ENCODE measurements around the gene TBL1X.

Gene TBL1X

DNA sequence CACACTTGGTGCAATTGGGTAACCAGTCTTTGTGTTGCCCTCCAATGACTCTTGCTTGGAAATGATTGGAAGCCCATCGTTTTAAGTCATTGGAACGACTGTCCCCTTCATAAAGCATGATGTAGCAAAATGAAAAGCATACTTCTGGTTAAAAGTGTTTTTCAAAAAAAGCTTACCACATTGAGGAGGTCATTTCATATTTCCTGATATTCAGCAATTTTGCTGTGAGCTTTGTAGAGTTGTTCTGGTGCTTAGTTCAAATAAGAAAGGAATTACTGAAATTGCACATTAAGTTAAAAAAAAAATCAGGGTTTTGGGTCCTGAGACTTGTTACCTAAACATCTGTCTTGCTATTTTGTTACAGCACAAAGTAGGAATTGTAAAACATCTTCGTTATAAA is 51.8 kb downstream of the TBL1X start:
- Histone ChIP-seq H3K36me3 (no peaks in the 10 kb centered on the region), H3K9me3 (no peaks in the 10 kb centered on the region), H3K27ac (no peak overlapping the region), H3K27me3 (no peaks in the 10 kb centered on the region), H3K4me3 (ENCODE audit: low read depth in 1 of 2, low read length in 1 of 2) (no peak overlapping the region), H3K4me1 (ENCODE audit: control insufficient read depth in 1 of 2, insufficient read depth in 1 of 2, low read depth in 1 of 2, low read length in 1 of 2) (peaks cover 19 to 30% of the 10 kb centered on the region in 2 experiments)
- TF ChIP-seq CTCF (IDR thresholded peaks at IDR 0.05), result no peak

DNA sequence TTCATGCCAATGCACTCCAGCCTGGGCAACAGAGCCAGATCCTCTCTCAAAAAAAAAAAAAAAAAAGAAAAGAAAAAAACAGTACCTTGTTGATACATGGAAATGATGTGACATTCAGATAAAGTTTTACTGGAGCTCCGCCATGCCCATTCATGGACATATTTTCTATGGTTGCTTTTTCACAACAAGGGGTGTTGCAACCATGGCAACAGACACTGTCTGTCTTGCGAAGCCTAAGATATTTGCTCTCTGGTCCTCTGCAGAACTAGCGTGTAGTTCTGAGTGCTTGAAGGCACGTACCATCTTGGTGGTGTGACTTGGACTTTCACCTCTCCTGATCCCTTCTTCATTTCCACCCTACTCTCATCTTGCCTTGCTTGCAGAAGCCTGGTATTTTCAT is 53.2 kb downstream of the TBL1X start:
- H3K4me3 ChIP-seq (ENCODE audit: low read depth in 1 of 2, low read length in 1 of 2), result no peak overlapping the region
- no peaks in the 10 kb centered on the region for H3K36me3 ChIP-seq
- H3K4me1 ChIP-seq (ENCODE audit: control insufficient read depth in 1 of 2, insufficient read depth in 1 of 2, low read depth in 1 of 2, low read length in 1 of 2), result peaks cover 19 to 30% of the 10 kb centered on the region in 2 experiments
- no peaks in the 10 kb centered on the region for H3K27me3 ChIP-seq
- no peak for TF ChIP-seq CTCF (IDR thresholded peaks at IDR 0.05)
- no peak overlapping the region for H3K27ac ChIP-seq
- H3K9me3 ChIP-seq, result no peaks in the 10 kb centered on the region

DNA sequence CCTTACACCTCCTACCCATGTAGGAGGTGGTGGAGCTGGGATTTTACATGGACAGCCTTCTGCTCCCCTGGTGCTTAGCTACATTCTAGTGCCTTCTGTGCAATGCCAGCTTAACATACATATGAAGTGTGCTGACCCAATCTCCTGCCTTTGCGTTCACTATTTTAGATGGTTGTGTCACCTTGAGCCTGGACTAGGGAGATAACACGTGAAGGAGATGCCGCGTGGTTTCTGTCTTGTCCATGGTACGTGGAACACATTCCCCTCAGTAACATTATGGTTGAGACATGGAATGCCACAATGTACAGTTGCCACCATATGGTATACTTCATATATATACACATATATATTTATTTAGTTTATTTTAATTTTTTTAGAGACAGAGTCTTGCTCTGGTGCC is 54.0 kb downstream of the TBL1X start:
- no peaks in the 10 kb centered on the region for H3K36me3 ChIP-seq
- no peak overlapping the region for H3K4me3 ChIP-seq (ENCODE audit: low read depth in 1 of 2, low read length in 1 of 2)
- H3K27me3 ChIP-seq, result no peaks in the 10 kb centered on the region
- H3K9me3 ChIP-seq, result no peaks in the 10 kb centered on the region
- no peak for TF ChIP-seq CTCF (IDR thresholded peaks at IDR 0.05)
- H3K27ac ChIP-seq, result no peak overlapping the region
- peaks cover 19 to 30% of the 10 kb centered on the region in 2 experiments for H3K4me1 ChIP-seq (ENCODE audit: control insufficient read depth in 1 of 2, insufficient read depth in 1 of 2, low read depth in 1 of 2, low read length in 1 of 2)

DNA sequence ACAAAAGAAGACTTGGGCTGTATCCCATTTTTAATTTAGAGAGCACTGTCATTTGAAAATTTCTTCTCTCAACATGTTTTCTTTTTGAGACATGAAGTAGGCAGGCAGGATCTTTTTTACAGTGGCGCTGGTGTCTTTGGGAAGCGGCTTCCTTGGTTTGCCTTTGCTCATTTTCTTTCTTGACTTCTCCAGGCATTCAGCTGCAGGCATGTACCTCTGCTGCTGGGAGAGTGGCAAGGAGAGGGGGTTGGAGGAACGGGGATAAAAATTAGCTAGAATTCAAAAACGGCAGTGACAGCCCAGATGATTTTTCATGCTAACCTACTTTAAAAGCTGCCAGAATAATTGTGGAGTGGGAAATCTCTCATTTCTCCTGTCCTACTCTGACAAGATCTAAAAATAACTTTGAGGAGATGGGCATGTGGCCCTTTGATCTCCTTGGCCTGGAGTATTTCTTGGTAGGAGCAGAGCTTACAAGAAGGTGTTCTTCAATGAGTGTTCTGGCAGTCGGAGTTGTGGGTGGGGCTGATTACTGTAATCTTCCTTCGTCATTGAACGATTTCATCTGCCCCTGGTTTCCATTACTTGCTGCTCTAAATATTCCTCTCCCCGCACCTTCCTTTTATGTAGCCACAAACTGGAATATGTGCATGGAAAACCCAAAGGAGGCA is 54.8 kb downstream of the TBL1X start:
- no peak overlapping the region for H3K27ac ChIP-seq
- H3K27me3 ChIP-seq, result no peaks in the 10 kb centered on the region
- H3K9me3 ChIP-seq, result no peaks in the 10 kb centered on the region
- TF ChIP-seq CTCF (IDR thresholded peaks at IDR 0.05), result no peak
- H3K36me3 ChIP-seq, result no peaks in the 10 kb centered on the region
- H3K4me1 ChIP-seq (ENCODE audit: control insufficient read depth in 1 of 2, insufficient read depth in 1 of 2, low read depth in 1 of 2, low read length in 1 of 2), result peaks cover 19 to 30% of the 10 kb centered on the region in 2 experiments
- no peak overlapping the region for H3K4me3 ChIP-seq (ENCODE audit: low read depth in 1 of 2, low read length in 1 of 2)

DNA sequence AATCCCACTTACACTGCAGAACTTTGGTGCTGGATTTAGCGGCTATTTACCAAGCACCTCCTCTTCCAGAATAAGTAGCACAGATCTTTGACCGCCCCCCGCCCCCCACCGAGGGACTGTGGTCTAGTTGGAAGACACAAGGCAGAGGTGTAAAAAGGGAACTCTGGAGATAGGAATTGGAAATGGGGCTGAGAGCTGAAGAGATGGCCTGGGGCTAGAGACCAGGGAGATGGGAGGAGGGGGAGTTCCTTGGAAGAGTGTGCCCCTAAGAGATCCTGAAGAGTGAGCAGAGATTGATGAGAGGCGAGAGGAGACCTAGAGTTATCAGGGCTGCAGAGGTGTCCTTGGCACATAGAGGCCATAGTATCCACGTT is 55.3 kb downstream of the TBL1X start:
- TF ChIP-seq CTCF (IDR thresholded peaks at IDR 0.05), result no peak

More for the DNA sequence above, 55.3 kb downstream of the TBL1X start:
- Histone ChIP-seq H3K4me1 (ENCODE audit: control insufficient read depth in 1 of 2, insufficient read depth in 1 of 2, low read depth in 1 of 2, low read length in 1 of 2) (peaks cover 19 to 30% of the 10 kb centered on the region in 2 experiments), H3K4me3 (ENCODE audit: low read depth in 1 of 2, low read length in 1 of 2) (no peak overlapping the region), H3K9me3 (no peaks in the 10 kb centered on the region), H3K27ac (no peak overlapping the region), H3K36me3 (no peaks in the 10 kb centered on the region), H3K27me3 (no peaks in the 10 kb centered on the region)

Data from neutrophil (primary cell).